Omental fat pad (tissue), 4 donors: ENCODE measurements around the gene ARHGAP24. TPM values are rescaled to one million over a fixed set of nuclear protein-coding genes. Genes with fewer than 3 reads are reported as not detected.
A peak's percentile ranks its signal among the peaks of the same experiment; 100 is the strongest.
"Not testable (repeated sequence)": the region's sequence is repeated elsewhere in the genome, so short reads cannot be mapped to it uniquely, and the experiment has no call there.

ENCODE experiments used
- ATAC-seq: fragments of 150-250 bp; one replicate; pipeline ENCODE4 v1.9.1; 2016; ENCODE audit warnings: mild to moderate bottlenecking, moderate library complexity; ENCODE audit not compliant: low FRiP score
- DNase-seq: peaks from one replicate; pipeline ENCODE4 v3.0.0-alpha.2; 2019; ENCODE audit warnings: low spot score
- total RNA-seq, 4 donors: library from RNA; depleted of rRNA; stranded (reverse); fragments of >200 nt; gene quantifications; one replicate each; pipeline ENCODE4 v1.1.0, GENCODE V29; 2016
- TF ChIP-seq, protein P1 (sequence below), 3 donors: fragments of 450-650 bp; IDR thresholded peaks; one replicate each; pipeline ENCODE4 v1.5.1; 2016 to 2017; ENCODE audit warnings: antibody characterized with exemption in 3 of 3, mild to moderate bottlenecking in 3 of 3, moderate library complexity in 2 of 3

ARHGAP24 gene
- total RNA-seq, 4 donors from 2014 or later, result 42.3 to 57.2 (median 52.8) TPM

DNA sequence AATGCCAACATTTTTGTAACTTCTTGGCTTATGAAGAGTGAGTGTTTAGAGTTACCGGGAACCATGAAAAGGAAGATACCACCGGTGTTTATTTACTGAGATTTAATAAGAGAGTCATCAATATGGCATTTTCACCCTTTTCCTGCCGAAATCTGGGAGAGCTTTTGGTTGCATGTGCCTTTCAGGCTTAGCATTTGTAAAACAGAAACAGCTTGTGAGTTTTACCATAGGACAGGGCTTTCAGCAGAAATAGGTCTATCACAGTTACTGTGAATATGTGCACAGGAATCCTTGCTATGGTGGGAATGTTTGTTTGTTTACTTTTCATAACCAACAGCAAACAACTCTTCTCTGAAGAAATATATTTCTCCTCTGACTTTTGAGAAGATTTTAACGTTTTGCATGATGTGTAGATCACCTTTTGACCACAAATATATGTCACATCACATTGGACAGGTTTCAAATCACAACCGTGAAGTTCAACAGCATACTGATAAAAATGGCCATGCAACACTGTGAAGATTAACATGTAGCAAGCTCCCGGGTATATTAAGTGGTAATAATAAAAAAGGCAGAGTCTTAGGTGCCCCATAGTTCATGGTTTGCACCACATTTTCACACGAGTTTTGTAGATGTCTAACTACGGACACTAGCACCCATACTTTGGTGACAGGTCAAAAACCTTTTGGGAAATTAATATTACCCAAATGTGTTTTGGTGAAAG, 21.3 kb downstream of the ARHGAP24 start:
- ATAC-seq (peak; percentile 18), DNase-seq (no peak)
- TF ChIP-seq, protein P1, sequence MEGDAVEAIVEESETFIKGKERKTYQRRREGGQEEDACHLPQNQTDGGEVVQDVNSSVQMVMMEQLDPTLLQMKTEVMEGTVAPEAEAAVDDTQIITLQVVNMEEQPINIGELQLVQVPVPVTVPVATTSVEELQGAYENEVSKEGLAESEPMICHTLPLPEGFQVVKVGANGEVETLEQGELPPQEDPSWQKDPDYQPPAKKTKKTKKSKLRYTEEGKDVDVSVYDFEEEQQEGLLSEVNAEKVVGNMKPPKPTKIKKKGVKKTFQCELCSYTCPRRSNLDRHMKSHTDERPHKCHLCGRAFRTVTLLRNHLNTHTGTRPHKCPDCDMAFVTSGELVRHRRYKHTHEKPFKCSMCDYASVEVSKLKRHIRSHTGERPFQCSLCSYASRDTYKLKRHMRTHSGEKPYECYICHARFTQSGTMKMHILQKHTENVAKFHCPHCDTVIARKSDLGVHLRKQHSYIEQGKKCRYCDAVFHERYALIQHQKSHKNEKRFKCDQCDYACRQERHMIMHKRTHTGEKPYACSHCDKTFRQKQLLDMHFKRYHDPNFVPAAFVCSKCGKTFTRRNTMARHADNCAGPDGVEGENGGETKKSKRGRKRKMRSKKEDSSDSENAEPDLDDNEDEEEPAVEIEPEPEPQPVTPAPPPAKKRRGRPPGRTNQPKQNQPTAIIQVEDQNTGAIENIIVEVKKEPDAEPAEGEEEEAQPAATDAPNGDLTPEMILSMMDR (IDR thresholded peaks at IDR 0.05), result no peak

DNA sequence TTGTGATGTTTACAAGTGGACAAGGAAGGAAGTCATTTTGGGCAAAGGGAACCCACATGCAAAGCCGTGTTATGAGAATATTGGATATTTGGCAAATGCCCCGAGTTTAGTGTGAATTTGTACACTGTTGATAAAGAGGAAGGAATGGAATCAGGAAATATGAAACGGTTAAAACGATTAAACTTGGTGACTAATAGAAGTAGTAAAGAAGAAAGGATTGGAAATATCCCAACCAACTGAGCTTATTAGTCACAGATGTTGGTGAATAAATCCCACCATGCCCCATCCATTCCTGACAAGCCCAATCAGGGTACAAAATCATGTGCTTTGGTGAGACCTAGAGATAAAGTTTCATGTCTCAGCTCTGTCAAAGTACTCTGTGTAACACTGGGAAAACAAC, 22.0 kb downstream of the ARHGAP24 start:
- ATAC-seq (peak; percentile 41), DNase-seq (no peak)
- TF ChIP-seq, protein P1 (IDR thresholded peaks at IDR 0.05), result no peak

DNA sequence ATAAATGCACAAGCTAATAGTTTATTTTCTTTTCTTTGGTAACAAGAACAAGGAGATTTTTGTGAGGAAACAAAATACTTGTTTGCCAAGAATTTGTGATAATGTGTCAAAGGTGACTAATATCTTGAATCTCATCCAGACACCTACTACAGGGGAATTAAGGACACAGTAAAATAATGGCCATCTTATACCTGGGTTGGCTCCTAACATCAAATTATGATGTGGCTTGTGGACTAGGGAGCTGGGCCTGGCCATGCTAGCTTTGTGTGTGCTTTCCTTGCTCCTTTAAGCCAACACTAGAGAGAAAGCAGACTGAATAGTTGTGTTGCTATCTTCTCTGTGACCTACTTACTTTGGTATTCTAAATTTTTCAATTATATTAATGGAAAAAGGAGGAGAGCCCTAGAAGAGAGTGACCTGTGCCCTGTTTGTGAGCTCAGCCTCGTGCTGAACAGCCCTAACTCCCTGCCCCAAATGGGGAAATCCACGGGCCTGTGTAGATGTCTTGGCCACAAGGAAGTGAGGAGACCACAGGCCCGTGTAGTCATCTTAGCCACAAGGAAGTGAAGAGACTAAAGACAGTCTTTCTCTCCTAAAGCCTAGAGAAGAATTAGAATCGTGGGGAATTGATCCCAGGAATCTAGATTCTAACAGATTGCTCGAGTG, 23.3 kb downstream of the ARHGAP24 start:
- ATAC-seq (peak; percentile 84), DNase-seq (no peak)
- TF ChIP-seq, protein P1 (IDR thresholded peaks at IDR 0.05), result no peak

DNA sequence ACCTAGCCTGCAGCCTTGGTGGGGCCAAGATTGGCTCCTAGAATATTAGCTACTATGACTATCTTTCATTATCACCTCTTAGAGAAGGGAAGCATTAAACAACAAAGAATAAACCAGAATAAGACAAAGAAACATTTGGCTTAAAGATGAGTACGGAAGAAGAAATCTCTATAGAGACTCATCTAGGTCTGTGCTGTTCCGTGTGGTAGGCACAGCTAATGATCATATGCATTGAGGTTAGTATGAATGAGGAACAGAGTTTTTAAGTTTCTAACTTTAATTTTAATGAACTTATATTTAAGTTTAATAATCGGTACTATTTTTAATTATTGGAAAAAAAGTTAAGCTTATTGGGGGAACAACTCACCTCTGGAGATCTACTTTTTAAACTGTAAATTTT, 24.6 kb downstream of the ARHGAP24 start:
- no peak for ATAC-seq
- DNase-seq, result no peak
- TF ChIP-seq, protein P1 (IDR thresholded peaks at IDR 0.05), result no peak

DNA sequence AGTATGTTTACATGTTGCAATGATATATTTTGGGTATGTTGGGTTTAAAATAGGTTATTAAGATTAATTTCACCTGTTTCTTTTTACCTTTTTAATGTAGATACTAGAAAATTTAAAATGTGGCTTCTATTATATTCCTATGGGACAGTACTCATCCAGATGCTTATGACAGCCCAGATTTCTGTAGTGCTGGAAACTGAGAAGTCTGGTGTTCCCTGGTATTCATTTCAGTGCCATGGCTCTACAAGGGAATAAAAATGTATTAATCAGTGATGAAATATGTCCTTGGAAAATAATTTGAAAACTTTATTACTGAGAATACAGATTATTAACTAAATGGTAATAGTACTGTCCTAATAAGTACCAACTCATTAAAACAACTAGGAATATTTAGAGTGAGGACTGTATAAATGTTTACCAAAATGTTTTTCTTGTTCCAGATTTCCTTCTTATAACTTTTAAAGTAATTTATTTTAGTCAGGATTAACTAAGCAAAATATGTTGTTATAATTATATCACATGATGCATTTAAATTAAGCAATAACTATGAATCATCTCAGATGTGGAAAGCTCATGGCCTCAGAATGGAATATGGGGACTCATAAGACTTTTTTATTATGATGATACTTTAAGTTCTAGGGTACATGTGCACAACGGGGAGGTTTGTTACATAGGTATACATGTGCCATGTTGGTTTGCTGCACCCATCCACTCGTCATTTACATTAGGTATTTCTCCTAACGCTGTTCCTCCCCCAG, 25.3 kb downstream of the ARHGAP24 start:
- TF ChIP-seq, protein P1 (IDR thresholded peaks at IDR 0.05), result no peak
- peak; percentile 50 for ATAC-seq
- no peak for DNase-seq

DNA sequence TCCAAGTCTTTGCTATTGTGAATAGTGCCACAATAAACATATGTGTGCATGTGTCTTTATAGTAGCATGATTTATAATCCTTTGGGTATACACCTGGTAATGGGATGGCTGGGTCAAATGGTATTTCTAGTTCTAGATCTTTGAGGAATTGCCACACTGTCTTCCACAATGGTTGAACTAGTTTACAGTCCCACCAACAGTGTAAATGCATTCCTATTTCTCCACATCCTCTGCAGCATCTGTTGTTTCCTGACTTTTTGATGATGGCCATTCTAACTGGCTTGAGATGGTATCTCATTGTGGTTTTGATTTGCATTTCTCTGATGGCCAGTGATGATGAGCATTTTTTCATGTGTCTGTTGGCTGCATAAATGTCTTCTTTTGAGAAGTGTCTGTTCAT, 26.2 kb downstream of the ARHGAP24 start:
- ATAC-seq, DNase-seq: not testable (repeated sequence)

DNA sequence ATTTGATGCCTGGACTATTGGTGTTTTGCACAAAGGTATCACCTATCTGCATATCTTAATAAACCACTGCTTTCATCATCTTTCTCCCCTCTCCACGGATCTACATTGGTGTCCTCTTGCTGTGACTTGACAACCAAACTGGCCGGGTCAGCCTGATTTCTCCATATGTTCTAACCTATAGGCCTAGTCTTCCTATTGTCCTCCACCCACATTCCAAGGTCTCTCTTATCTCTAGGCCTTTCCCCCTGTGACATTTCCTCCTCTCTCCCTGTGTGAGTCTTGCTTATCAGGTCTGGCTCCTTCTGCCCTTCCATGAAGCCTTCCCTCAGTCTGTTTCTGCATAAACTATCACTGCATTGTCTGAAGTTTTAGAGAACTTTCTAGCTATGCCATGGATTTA, 33.7 kb downstream of the ARHGAP24 start:
- ATAC-seq, result no peak
- TF ChIP-seq, protein P1 (IDR thresholded peaks at IDR 0.05), result no peak

More for the DNA sequence above, 33.7 kb downstream of the ARHGAP24 start:
- DNase-seq, result no peak
